ENCODE results near the gene KCNJ2.

Gene KCNJ2

DNA sequence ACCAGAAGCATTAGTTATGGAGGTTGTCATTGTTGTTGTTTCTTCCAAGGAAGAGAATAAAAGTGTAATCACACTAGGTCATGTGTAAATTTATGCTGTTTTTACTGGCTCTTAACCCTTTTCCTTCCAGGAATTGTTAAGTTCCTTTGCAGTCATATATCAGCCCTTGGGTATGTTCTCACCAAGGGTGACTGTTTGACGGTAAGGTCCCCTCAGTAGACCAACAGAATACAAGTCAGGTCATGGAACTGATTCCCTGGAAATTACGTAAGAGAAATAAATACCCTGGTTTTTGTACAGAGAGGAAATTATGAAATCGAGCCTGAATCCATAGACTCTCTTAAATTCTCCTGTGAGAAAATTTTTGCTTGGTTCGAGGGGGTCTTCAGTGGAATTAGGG, 11.2 kb upstream of the KCNJ2 start:
- Histone ChIP-seq H3K27me3 (ENCODE audit: insufficient read depth, low read length) (no peaks in the 10 kb centered on the region), H2BK120ac (ENCODE audit: insufficient read depth, low read length, poor library complexity) (no peak overlapping the region), H3K79me2 (ENCODE audit: control insufficient read depth, insufficient read depth, low read length, poor library complexity) (no peaks in the 10 kb centered on the region), H2BK5ac (ENCODE audit: low read depth, low read length, poor library complexity) (no peak overlapping the region), H2AK5ac (ENCODE audit: low read length) (no peak overlapping the region), H2AFZ (ENCODE audit: insufficient read depth, low read length, poor library complexity) (no peak overlapping the region), H3K18ac (ENCODE audit: low read length) (no peak overlapping the region), H3K23ac (ENCODE audit: low read length) (no peak overlapping the region), H3K79me1 (ENCODE audit: low read length) (no peaks in the 10 kb centered on the region), H3K4ac (ENCODE audit: low read depth, low read length) (no peak overlapping the region), H3K4me1 (ENCODE audit: control insufficient read depth in 1 of 2, insufficient read depth in 2 of 2, low read length in 2 of 2) (no peaks in the 10 kb centered on the region), H2BK12ac (ENCODE audit: low read length) (no peak overlapping the region), H4K91ac (ENCODE audit: low read depth, low read length) (no peak overlapping the region), H3K27ac (ENCODE audit: low read depth, low read length) (no peak overlapping the region), H3K14ac (ENCODE audit: low read length) (no peak overlapping the region), H3K36me3 (ENCODE audit: control insufficient read depth in 1 of 2, insufficient read depth in 2 of 2, low read length in 2 of 2) (no peaks in the 10 kb centered on the region), H3K4me2 (ENCODE audit: low read length) (no peak overlapping the region), H4K12ac (ENCODE audit: low read depth, low read length) (no peak overlapping the region), H3K9ac (ENCODE audit: low read length) (no peak overlapping the region), H4K8ac (ENCODE audit: low read depth, low read length) (no peak overlapping the region), H3K4me3 (ENCODE audit: low read depth, low read length) (no peak overlapping the region), H3K9me3 (ENCODE audit: insufficient read depth, low read depth, low read length) (no peaks in the 10 kb centered on the region)
- WGBS (ENCODE audit: extremely low coverage, insufficient coverage, insufficient read length): no CpG with 5 or more reads among the region's 4 CpGs
- no peak for DNase-seq

DNA sequence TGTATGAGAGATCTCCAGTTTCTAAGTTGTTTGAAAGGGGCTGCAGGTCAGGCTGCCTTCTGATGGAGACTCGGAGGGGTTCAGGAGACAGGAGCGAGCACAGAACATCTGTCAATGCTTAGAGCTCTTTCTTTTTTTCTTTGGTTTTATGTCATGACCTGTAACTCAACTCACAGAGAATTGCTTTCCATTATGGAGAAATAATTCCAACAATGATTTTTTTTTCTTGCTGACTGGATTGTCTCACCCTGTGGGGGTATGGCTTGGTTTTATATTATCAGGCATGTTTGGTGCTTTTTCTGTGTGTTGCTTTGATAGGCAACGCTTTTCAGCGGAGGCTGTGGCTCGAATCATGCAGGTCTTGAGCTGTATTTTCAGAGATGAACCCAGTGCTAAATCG, 10.7 kb upstream of the KCNJ2 start:
- H4K8ac ChIP-seq (ENCODE audit: low read depth, low read length): no peak overlapping the region
- no peak overlapping the region for H2BK120ac ChIP-seq (ENCODE audit: insufficient read depth, low read length, poor library complexity)
- no peak overlapping the region for H2BK12ac ChIP-seq (ENCODE audit: low read length)
- H3K27me3 ChIP-seq (ENCODE audit: insufficient read depth, low read length): no peaks in the 10 kb centered on the region
- H2BK5ac ChIP-seq (ENCODE audit: low read depth, low read length, poor library complexity): no peak overlapping the region
- H3K27ac ChIP-seq (ENCODE audit: low read depth, low read length): no peak overlapping the region
- H2AK5ac ChIP-seq (ENCODE audit: low read length): no peak overlapping the region
- no peak overlapping the region for H3K9ac ChIP-seq (ENCODE audit: low read length)
- no peak overlapping the region for H4K12ac ChIP-seq (ENCODE audit: low read depth, low read length)
- H3K18ac ChIP-seq (ENCODE audit: low read length): no peak overlapping the region
- no peak overlapping the region for H4K91ac ChIP-seq (ENCODE audit: low read depth, low read length)
- no peak overlapping the region for H2AFZ ChIP-seq (ENCODE audit: insufficient read depth, low read length, poor library complexity)
- H3K4me1 ChIP-seq (ENCODE audit: control insufficient read depth in 1 of 2, insufficient read depth in 2 of 2, low read length in 2 of 2): no peaks in the 10 kb centered on the region
- H3K79me2 ChIP-seq (ENCODE audit: control insufficient read depth, insufficient read depth, low read length, poor library complexity): no peaks in the 10 kb centered on the region
- no peaks in the 10 kb centered on the region for H3K36me3 ChIP-seq (ENCODE audit: control insufficient read depth in 1 of 2, insufficient read depth in 2 of 2, low read length in 2 of 2)
- H3K14ac ChIP-seq (ENCODE audit: low read length): no peak overlapping the region
- no peaks in the 10 kb centered on the region for H3K79me1 ChIP-seq (ENCODE audit: low read length)
- no CpG with 5 or more reads among the region's 6 CpGs for WGBS (ENCODE audit: extremely low coverage, insufficient coverage, insufficient read length)
- no peak overlapping the region for H3K4me2 ChIP-seq (ENCODE audit: low read length)
- H3K4me3 ChIP-seq (ENCODE audit: low read depth, low read length): no peak overlapping the region
- DNase-seq: no peak
- H3K9me3 ChIP-seq (ENCODE audit: insufficient read depth, low read depth, low read length): no peaks in the 10 kb centered on the region
- no peak overlapping the region for H3K23ac ChIP-seq (ENCODE audit: low read length)
- no peak overlapping the region for H3K4ac ChIP-seq (ENCODE audit: low read depth, low read length)

DNA sequence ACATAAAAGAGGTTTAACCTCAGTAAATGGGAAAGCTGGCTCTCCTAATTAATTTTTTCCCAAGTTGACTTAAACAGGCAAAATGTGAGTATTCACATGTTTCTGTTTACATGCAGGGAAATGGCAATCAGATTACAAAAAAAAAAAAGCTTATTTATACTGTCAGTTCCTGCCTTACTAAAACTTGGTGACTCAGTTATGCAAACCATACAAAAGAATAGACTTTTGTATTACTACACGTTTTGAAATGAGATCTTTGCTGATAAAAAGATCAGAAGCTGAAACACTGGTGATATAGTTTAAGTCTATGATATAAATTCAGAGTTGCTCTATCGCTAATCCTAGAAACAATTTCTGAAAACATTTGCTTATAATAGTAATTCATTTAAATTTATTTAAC, 9.4 kb upstream of the KCNJ2 start:
- Histone ChIP-seq H2AK5ac (ENCODE audit: low read length) (no peak overlapping the region), H2BK12ac (ENCODE audit: low read length) (no peak overlapping the region), H3K4ac (ENCODE audit: low read depth, low read length) (no peak overlapping the region), H3K4me3 (ENCODE audit: low read depth, low read length) (no peak overlapping the region), H3K27ac (ENCODE audit: low read depth, low read length) (no peak overlapping the region), H4K8ac (ENCODE audit: low read depth, low read length) (no peak overlapping the region), H3K14ac (ENCODE audit: low read length) (no peak overlapping the region), H2BK5ac (ENCODE audit: low read depth, low read length, poor library complexity) (no peak overlapping the region), H3K4me1 (ENCODE audit: control insufficient read depth in 1 of 2, insufficient read depth in 2 of 2, low read length in 2 of 2) (no peaks in the 10 kb centered on the region), H3K79me2 (ENCODE audit: control insufficient read depth, insufficient read depth, low read length, poor library complexity) (no peaks in the 10 kb centered on the region), H4K12ac (ENCODE audit: low read depth, low read length) (no peak overlapping the region), H3K27me3 (ENCODE audit: insufficient read depth, low read length) (no peaks in the 10 kb centered on the region), H3K9me3 (ENCODE audit: insufficient read depth, low read depth, low read length) (no peaks in the 10 kb centered on the region), H2AFZ (ENCODE audit: insufficient read depth, low read length, poor library complexity) (no peak overlapping the region), H3K4me2 (ENCODE audit: low read length) (no peak overlapping the region), H3K18ac (ENCODE audit: low read length) (no peak overlapping the region), H3K9ac (ENCODE audit: low read length) (no peak overlapping the region), H2BK120ac (ENCODE audit: insufficient read depth, low read length, poor library complexity) (no peak overlapping the region), H3K79me1 (ENCODE audit: low read length) (no peaks in the 10 kb centered on the region), H3K36me3 (ENCODE audit: control insufficient read depth in 1 of 2, insufficient read depth in 2 of 2, low read length in 2 of 2) (no peaks in the 10 kb centered on the region), H4K91ac (ENCODE audit: low read depth, low read length) (no peak overlapping the region), H3K23ac (ENCODE audit: low read length) (no peak overlapping the region)
- no CpG with 5 or more reads among the region's 2 CpGs for WGBS (ENCODE audit: extremely low coverage, insufficient coverage, insufficient read length)
- DNase-seq: no peak

DNA sequence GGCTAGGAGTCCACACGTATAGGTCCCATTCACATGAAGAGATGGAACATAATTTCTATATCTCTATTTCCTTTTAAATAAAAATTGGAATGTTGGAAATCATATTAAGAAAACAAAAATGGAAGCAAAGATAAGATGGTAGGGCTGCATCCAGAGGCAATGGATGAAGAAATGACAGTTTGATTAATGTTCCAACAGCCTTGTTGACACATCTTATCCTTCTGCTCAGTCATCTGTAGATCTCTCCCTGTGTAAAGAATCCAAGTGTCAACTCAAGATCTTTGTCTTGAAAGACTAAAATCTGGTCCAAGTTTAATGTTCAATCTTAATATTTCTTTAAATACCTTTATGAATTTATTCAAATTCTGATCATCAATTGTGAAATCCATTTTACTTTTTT, 7.8 kb upstream of the KCNJ2 start:
- Histone ChIP-seq H2BK120ac (ENCODE audit: insufficient read depth, low read length, poor library complexity) (no peak overlapping the region), H2BK12ac (ENCODE audit: low read length) (no peak overlapping the region), H3K79me1 (ENCODE audit: low read length) (no peaks in the 10 kb centered on the region), H4K91ac (ENCODE audit: low read depth, low read length) (no peak overlapping the region), H3K79me2 (ENCODE audit: control insufficient read depth, insufficient read depth, low read length, poor library complexity) (no peaks in the 10 kb centered on the region), H3K9ac (ENCODE audit: low read length) (no peak overlapping the region), H3K27ac (ENCODE audit: low read depth, low read length) (no peak overlapping the region), H3K14ac (ENCODE audit: low read length) (no peak overlapping the region), H3K4me1 (ENCODE audit: control insufficient read depth in 1 of 2, insufficient read depth in 2 of 2, low read length in 2 of 2) (no peaks in the 10 kb centered on the region), H3K18ac (ENCODE audit: low read length) (no peak overlapping the region), H3K27me3 (ENCODE audit: insufficient read depth, low read length) (no peaks in the 10 kb centered on the region), H3K9me3 (ENCODE audit: insufficient read depth, low read depth, low read length) (no peaks in the 10 kb centered on the region), H3K4me2 (ENCODE audit: low read length) (no peak overlapping the region), H4K12ac (ENCODE audit: low read depth, low read length) (no peak overlapping the region), H3K23ac (ENCODE audit: low read length) (no peak overlapping the region), H3K4ac (ENCODE audit: low read depth, low read length) (no peak overlapping the region), H2AFZ (ENCODE audit: insufficient read depth, low read length, poor library complexity) (no peak overlapping the region), H2AK5ac (ENCODE audit: low read length) (no peak overlapping the region), H2BK5ac (ENCODE audit: low read depth, low read length, poor library complexity) (no peak overlapping the region), H3K4me3 (ENCODE audit: low read depth, low read length) (no peak overlapping the region), H3K36me3 (ENCODE audit: control insufficient read depth in 1 of 2, insufficient read depth in 2 of 2, low read length in 2 of 2) (no peaks in the 10 kb centered on the region), H4K8ac (ENCODE audit: low read depth, low read length) (no peak overlapping the region)
- no CpG with 5 or more reads among the region's 1 CpG for WGBS (ENCODE audit: extremely low coverage, insufficient coverage, insufficient read length)
- no peak for DNase-seq

Data from trophoblast cell (in vitro differentiated cells and primary cell).